PC-3 (cell line): ENCODE measurements around the gene AATF. TPM values are rescaled to one million over a fixed set of nuclear protein-coding genes. Genes with fewer than 3 reads are reported as not detected.

Source experiments
- ATAC-seq: fragments of 200-7000 bp; cut with Tn5 transposase; 2 replicates; pipeline ENCODE4 v1.9.1; 2020; ENCODE audit warnings: mild to moderate bottlenecking, moderate library complexity
- BruUV-seq: library from RNA; stranded (reverse); fragments of 400-500 nt; replicated peaks from 2 replicates; lab custom pipeline; 2021; lab: Mats Ljungman, UMichigan
- CTCF ChIA-PET: fragments of 300-600 bp; sonication (Branson Sonifier 250); formaldehyde crosslinking; loops from one replicate; lab custom pipeline; 2022; ENCODE audit warnings: antibody characterized with exemption; lab: Charles Lee
- POLR2A ChIA-PET: fragments of 300-600 bp; sonication (Branson Sonifier 250); formaldehyde crosslinking; loops from one replicate; lab custom pipeline; 2022; ENCODE audit warnings: antibody characterized with exemption; ENCODE audit not compliant: unreplicated experiment; lab: Charles Lee
- DNase-seq: peaks from one replicate; pipeline ENCODE4 v3.0.0-alpha.2; 2015
- H2AFZ ChIP-seq: fragments of 300-600 bp; sonication (generic); 2 replicates; pipeline ENCODE4 v1.6.0; 2016; ENCODE audit warnings: antibody characterized with exemption, low read length
- H3F3A ChIP-seq: fragments of 300-600 bp; sonication (generic); one replicate; pipeline ENCODE4 v1.6.0; 2017; ENCODE audit warnings: antibody characterized with exemption, low read length, control low read depth, mild to moderate bottlenecking; ENCODE audit not compliant: unreplicated experiment
- H3K27ac ChIP-seq: fragments of 300-600 bp; sonication (generic); 2 replicates; pipeline ENCODE4 v1.5.1; 2016; ENCODE audit warnings: mild to moderate bottlenecking, low read length
- H3K27me3 ChIP-seq: fragments of 300-600 bp; sonication (generic); 2 replicates; pipeline ENCODE4 v1.6.1; 2016; ENCODE audit warnings: low read length, mixed read lengths
- H3K36me3 ChIP-seq: fragments of 300-600 bp; sonication (generic); 2 replicates; pipeline ENCODE4 v1.6.1; 2016; ENCODE audit warnings: low read depth, mixed run types, low read length, mixed read lengths
- H3K4me1 ChIP-seq: fragments of 300-600 bp; sonication (generic); 2 replicates; pipeline ENCODE4 v1.5.1; 2016; ENCODE audit warnings: low read length; ENCODE audit not compliant: insufficient read depth
- H3K4me2 ChIP-seq: fragments of 300-600 bp; sonication (generic); 2 replicates; pipeline ENCODE4 v1.6.0; 2016; ENCODE audit warnings: low read length
- H3K4me3 ChIP-seq: fragments of 300-600 bp; sonication (generic); 2 replicates; pipeline ENCODE4 v1.5.1; 2016; ENCODE audit warnings: mild to moderate bottlenecking, low read length, mixed read lengths
- H3K79me2 ChIP-seq: fragments of 300-600 bp; sonication (generic); 2 replicates; pipeline ENCODE4 v1.6.1; 2017; ENCODE audit warnings: low read length, mixed read lengths
- H3K9ac ChIP-seq: fragments of 300-600 bp; sonication (generic); 2 replicates; pipeline ENCODE4 v1.6.0; 2016; ENCODE audit warnings: mild to moderate bottlenecking, low read length
- H3K9me2 ChIP-seq: fragments of 300-600 bp; sonication (generic); replicated peaks from 2 replicates; pipeline ENCODE4 v1.6.1; 2016; ENCODE audit warnings: mixed run types, low read length, mixed read lengths
- H3K9me3 ChIP-seq: fragments of 300-600 bp; sonication (generic); 2 replicates; pipeline ENCODE4 v1.6.1; 2016; ENCODE audit warnings: low read length, mixed read lengths
- H4K20me1 ChIP-seq: fragments of 300-600 bp; sonication (generic); 2 replicates; pipeline ENCODE4 v1.6.1; 2016; ENCODE audit warnings: low read length, mixed read lengths
- CTCF ChIP-seq: fragments of 300-600 bp; sonication (generic); conservative IDR thresholded peaks from 2 replicates; pipeline ENCODE4 v1.5.1; 2017; ENCODE audit warnings: antibody characterized with exemption, low read depth, mild to moderate bottlenecking, low read length
- EZH2 ChIP-seq: fragments of 300-600 bp; sonication (generic); IDR thresholded peaks from one replicate; pipeline ENCODE4 v1.6.1; 2017; ENCODE audit warnings: antibody characterized with exemption, mild to moderate bottlenecking, low read length; ENCODE audit not compliant: unreplicated experiment
- EZH2phosphoT487 ChIP-seq: fragments of 300-600 bp; sonication (generic); IDR thresholded peaks from 2 replicates; pipeline ENCODE4 v1.6.1; 2018; ENCODE audit warnings: mild to moderate bottlenecking, antibody characterized with exemption, low read length, borderline replicate concordance
- intact Hi-C: fragments of 100-400 bp; cut with micrococcal nuclease; formaldehyde crosslinking; loops from 2 replicates; pipeline ENCODE4 v1.9.0; 2023
- total RNA-seq: library from RNA; depleted of rRNA; stranded (reverse); fragments of >200 nt; gene quantifications from 2 replicates; pipeline ENCODE4 v1.2.3, GENCODE V29; 2014

Gene AATF
- total RNA-seq, 1 experiment from 2014 or later, result 25.5 TPM

DNA sequence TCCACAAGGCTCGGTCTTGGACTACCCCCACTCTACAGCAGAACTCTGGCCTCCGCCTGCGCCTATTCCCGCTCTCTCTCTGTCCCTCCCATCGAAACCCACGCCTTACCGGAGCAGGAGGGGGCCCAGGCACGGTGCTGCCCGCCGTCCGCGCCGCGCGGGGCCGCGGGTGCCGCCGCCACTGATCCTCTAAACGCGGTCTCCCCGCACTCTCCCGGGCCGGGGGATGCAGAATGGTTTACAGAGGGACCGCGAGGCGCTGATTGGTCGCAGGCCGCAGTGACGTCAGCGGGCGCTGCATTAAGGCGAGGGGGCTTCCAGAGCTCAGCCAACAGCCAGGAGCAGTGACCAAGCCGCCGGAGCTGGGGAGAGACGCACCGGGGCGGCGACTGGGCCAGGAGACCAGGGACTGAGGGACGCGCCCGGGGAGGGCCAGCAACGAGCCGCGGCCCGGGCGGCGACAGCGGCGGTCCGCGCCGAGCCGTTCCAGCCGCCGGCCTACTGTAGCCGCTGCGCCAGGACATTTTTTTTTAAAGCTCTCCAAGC, 12.2 kb upstream of the AATF start:
- H3K9ac ChIP-seq, result no peak overlapping the region
- peaks cover 82% of the 10 kb centered on the region for H3K27me3 ChIP-seq
- TF ChIP-seq CTCF, result no peak
- TF ChIP-seq EZH2phosphoT487, result no peak
- no peak for TF ChIP-seq EZH2
- no peaks in the 10 kb centered on the region for H3K79me2 ChIP-seq
- ATAC-seq (no peak), DNase-seq (no peak)
- no peaks in the 10 kb centered on the region for H3F3A ChIP-seq
- BruUV-seq, result no TSS peak
- no peak overlapping the region; the same call in 1 of the 2 replicates for H3K4me3 ChIP-seq
- H3K9me2 ChIP-seq, result no peaks in the 10 kb centered on the region
- H2AFZ ChIP-seq, result no peak overlapping the region
- CTCF ChIA-PET, result no interaction called here
- peaks cover 4% of the 10 kb centered on the region; the same call in 1 of the 2 replicates for H3K4me1 ChIP-seq
- H4K20me1 ChIP-seq, result no peaks in the 10 kb centered on the region
- no peaks in the 10 kb centered on the region for H3K36me3 ChIP-seq
- no peak overlapping the region for H3K27ac ChIP-seq
- no peaks in the 10 kb centered on the region for H3K9me3 ChIP-seq
- POLR2A ChIA-PET, result no interaction called here
- peak overlapping the region; percentile 74; the same call in 1 of the 2 replicates for H3K4me2 ChIP-seq
- intact Hi-C loops, result no loop called here

DNA sequence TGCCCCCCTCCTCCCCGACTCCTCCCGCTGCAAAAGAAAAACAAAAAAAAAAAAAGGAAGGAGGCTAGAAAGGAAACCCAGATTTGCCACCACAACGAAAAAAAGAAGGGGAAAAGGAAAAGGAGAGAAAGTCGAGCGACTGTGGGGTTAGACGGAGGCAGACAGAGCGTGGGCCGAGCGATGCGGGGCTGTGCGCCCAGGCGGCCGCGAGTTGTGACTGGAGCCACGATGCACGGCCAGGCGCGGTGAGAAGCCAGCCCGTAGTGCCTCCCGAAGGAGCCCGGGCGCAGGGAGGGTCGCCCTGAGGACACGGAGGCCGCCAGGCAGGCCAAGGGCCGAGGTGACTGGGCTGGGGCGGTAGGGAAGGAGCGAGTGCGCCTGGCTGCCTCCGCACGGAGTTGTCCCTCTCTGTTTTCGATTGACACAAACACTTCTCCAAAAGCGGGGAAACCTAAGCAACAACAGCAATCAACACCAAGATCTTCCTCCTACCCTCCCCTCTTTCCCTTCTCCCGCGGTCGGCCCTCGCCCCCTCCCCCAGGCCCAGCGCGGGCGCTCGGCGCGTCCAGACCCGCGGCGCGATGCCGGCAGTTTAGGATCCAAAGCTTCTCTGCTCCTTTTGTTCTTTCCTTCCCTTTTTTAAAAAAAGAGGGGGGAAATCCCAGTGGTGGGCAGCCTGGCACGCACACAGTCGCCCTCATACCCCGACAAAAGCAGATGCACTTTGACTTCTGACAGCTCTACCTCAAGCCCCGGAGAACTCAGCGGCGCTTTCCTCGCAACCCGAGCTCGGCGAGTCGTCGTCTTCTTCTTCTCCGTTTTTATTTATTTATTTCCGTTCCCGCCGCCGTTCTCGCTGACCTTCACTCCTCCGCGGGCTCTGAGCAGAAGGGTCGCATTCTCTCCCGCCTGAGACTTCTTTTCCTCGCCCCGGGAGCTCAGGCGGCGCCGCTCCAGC, 11.5 kb upstream of the AATF start, which contains the start of gene LHX1:
TSS of gene LHX1 (plus strand) at position 475 of the 958 bp plus-strand sequence. CDS start 723 bp downstream, outside the sequence.
- Histone ChIP-seq H3K36me3 (no peaks in the 10 kb centered on the region), H3K9me3 (no peaks in the 10 kb centered on the region), H3K9ac (no peak within 1 kb of the TSS), H4K20me1 (no peaks in the 10 kb centered on the region), H3K4me3 (no peak within 1 kb of the TSS), H3K4me1 (peaks cover 4% of the 10 kb centered on the region; the same call in 1 of the 2 replicates), H3K9me2 (no peaks in the 10 kb centered on the region), H3K4me2 (peak within 1 kb of the TSS; percentile 74; the same call in 1 of the 2 replicates), H2AFZ (no peak within 1 kb of the TSS), H3F3A (no peaks in the 10 kb centered on the region), H3K27me3 (peaks cover 74% of the 10 kb centered on the region), H3K27ac (no peak within 1 kb of the TSS), H3K79me2 (no peaks in the 10 kb centered on the region)
- CTCF ChIA-PET, result no interaction called here
- no peak for DNase-seq
- no peak for TF ChIP-seq CTCF
- TF ChIP-seq EZH2, result no peak
- no peak for TF ChIP-seq EZH2phosphoT487
- no TSS peak for BruUV-seq
- ATAC-seq, result no peak
- intact Hi-C loops, result no loop called here
- POLR2A ChIA-PET, result no interaction called here
